T-cell (primary cell): ENCODE measurements around the gene TECTA. TPM values are rescaled to one million over a fixed set of nuclear protein-coding genes. Genes with fewer than 3 reads are reported as not detected.
A peak's percentile ranks its signal among the peaks of the same experiment; 100 is the strongest.

Source experiments
- ATAC-seq, 4 experiments: fragments of 200-7000 bp in 3 of 4; fragments of 150-1000 bp in 1 of 4; cut with Tn5 transposase; replicated peaks in 1 of 4; 1 replicate in 3 of 4; 2 replicates in 1 of 4; pipeline ENCODE4 v1.10.0; 2021; ENCODE audit warnings: moderate library complexity in 3 of 4, mild to moderate bottlenecking in 2 of 4, moderate number of reproducible peaks in 1 of 4
- CTCF ChIA-PET, 2 donors: fragments of 300-600 bp; sonication (Branson Sonifier 250); formaldehyde crosslinking; loops; one replicate each; lab custom pipeline; 2022; ENCODE audit warnings: antibody characterized with exemption in 2 of 2; lab: Charles Lee
- POLR2A ChIA-PET, 2 donors: fragments of 300-600 bp; sonication (Branson Sonifier 250); formaldehyde crosslinking; loops; one replicate each; lab custom pipeline; 2022; ENCODE audit warnings: antibody characterized with exemption in 2 of 2; lab: Charles Lee
- DNase-seq, 35 experiments: peaks; one replicate each; pipeline versions ENCODE4 v3.0.0 to v3.0.0-alpha.2; 2013 to 2023
- H3K27ac ChIP-seq: one replicate; pipeline ENCODE4 v1.5.1; 2013; ENCODE audit warnings: low read length
- H3K27me3 ChIP-seq, 2 experiments: replicated peaks in 1 of 2; 1 replicate in 1 of 2; 2 replicates in 1 of 2; pipeline versions ENCODE4 v1.6.1 to v1.7.0; 2013; ENCODE audit warnings: low read length in 1 of 2, mixed read lengths in 1 of 2; ENCODE audit not compliant: control insufficient read depth in 2 of 2, insufficient read depth in 2 of 2; ENCODE audit errors: extremely low read depth in 1 of 2
- H3K36me3 ChIP-seq, 2 donors: 1 replicate in 1 of 2; 2 replicates in 1 of 2; pipeline versions ENCODE4 v1.6.1 to v1.7.0; 2013; ENCODE audit warnings: low read length in 1 of 2; ENCODE audit not compliant: control insufficient read depth in 2 of 2, insufficient read depth in 1 of 2; ENCODE audit errors: extremely low read depth in 1 of 2
- H3K4me1 ChIP-seq, 2 experiments: 1 replicate in 1 of 2; 2 replicates in 1 of 2; pipeline versions ENCODE4 v1.6.1 to v1.7.0; 2013; ENCODE audit warnings: low read length in 2 of 2, mixed read lengths in 1 of 2; ENCODE audit not compliant: insufficient read depth in 2 of 2, control insufficient read depth in 1 of 2; ENCODE audit errors: extremely low read depth in 1 of 2
- H3K4me3 ChIP-seq, 2 donors: 1 replicate in 1 of 2; 2 replicates in 1 of 2; pipeline versions ENCODE4 v1.5.1 to v1.7.0; 2013; ENCODE audit warnings: mild to moderate bottlenecking in 2 of 2, low read length in 1 of 2, moderate library complexity in 1 of 2; ENCODE audit not compliant: control insufficient read depth in 1 of 2; ENCODE audit errors: extremely low read depth in 1 of 2
- H3K9me3 ChIP-seq: 2 replicates; pipeline ENCODE4 v1.7.0; 2013
- H3K27ac Mint-ChIP-seq, 2 donors: one replicate each; pipeline ENCODE4 v1.8.0; 2020 to 2021; ENCODE audit warnings: mild to moderate bottlenecking in 2 of 2, mixed read lengths in 2 of 2
- H3K27me3 Mint-ChIP-seq, 2 donors: one replicate each; pipeline ENCODE4 v1.8.0; 2021 to 2022; ENCODE audit warnings: mixed read lengths in 2 of 2
- H3K36me3 Mint-ChIP-seq: one replicate; pipeline ENCODE4 v1.8.0; 2021; ENCODE audit warnings: mixed read lengths
- H3K4me1 Mint-ChIP-seq, 3 donors: one replicate each; pipeline ENCODE4 v1.8.0; 2020 to 2022; ENCODE audit warnings: mixed read lengths in 3 of 3, mild to moderate bottlenecking in 1 of 3
- H3K4me3 Mint-ChIP-seq, 3 donors: one replicate each; pipeline ENCODE4 v1.8.0; 2020 to 2022; ENCODE audit warnings: mild to moderate bottlenecking in 3 of 3, mixed read lengths in 3 of 3, moderate library complexity in 3 of 3
- H3K9me3 Mint-ChIP-seq, 3 donors: one replicate each; pipeline ENCODE4 v1.8.0; 2020 to 2022; ENCODE audit warnings: mixed read lengths in 3 of 3
- WGBS: methylation state at CpG from one replicate; pipeline ENCODE4 v1.1.5; 2013; ENCODE audit warnings: missing lambda C conversion rate; ENCODE audit not compliant: insufficient coverage; 5-methylcytosine and 5-hydroxymethylcytosine counted together
- total RNA-seq, 35 experiments: library from RNA in 6 of 35; stranded (reverse) in 6 of 35; fragments of 120-200 nt in 1 of 35; gene quantifications; one replicate each; pipeline versions ENCODE4 v1.2.1 to v1.2.4 and lab custom pipeline; 2013 to 2026

The TECTA gene
- total RNA-seq, 5 donors from 2014 or later (not counting 1 experiment from before 2014, with no cell fraction given): 0.30 to 0.60 (median 0.50) TPM

DNA sequence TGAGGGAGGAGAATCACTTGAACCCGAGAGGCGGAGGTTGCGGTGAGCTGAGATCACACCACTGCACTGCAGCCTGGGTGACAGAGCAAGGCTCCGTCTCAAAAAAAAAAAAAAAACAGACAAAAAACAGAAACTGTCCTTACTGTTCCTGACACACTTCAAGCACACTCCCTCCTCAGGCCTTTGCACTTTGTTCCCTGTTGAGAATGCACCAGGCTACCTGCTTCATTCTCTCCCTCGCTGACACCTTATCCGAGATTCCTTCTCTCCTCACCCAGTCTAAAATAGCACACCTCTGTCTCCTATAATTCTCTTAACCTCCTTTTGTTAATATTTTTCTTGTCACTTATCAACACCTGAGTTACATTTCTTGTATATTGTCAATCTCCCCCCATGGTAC is 32.3 kb upstream of the TECTA start:
- Mint-ChIP-seq H3K36me3 (peaks cover 66% of the 10 kb centered on the region), H3K27me3 (no peaks in the 10 kb centered on the region), H3K4me3 (no peak overlapping the region), H3K4me1 (no peaks in the 10 kb centered on the region), H3K27ac (no peak overlapping the region), H3K9me3 (peaks cover 4% of the 10 kb centered on the region in 3 donors)
- Histone ChIP-seq H3K9me3 (no peaks in the 10 kb centered on the region), H3K4me1 (no peaks in the 10 kb centered on the region), H3K36me3 (peaks cover 3 to 23% of the 10 kb centered on the region in 2 donors), H3K4me3 (no peak overlapping the region), H3K27ac (no peak overlapping the region), H3K27me3 (no peaks in the 10 kb centered on the region)
- ATAC-seq (no peak), DNase-seq (no peak)
- POLR2A ChIA-PET: no interaction called here
- CTCF ChIA-PET: interaction anchor here in 1 of 2 donors (0.6 kb wide), 1 partner anchor 696 kb away, joined by 3 read pairs; no protein-coding TSS in a partner anchor
- WGBS: no CpG with 5 or more reads among the region's 6 CpGs

DNA sequence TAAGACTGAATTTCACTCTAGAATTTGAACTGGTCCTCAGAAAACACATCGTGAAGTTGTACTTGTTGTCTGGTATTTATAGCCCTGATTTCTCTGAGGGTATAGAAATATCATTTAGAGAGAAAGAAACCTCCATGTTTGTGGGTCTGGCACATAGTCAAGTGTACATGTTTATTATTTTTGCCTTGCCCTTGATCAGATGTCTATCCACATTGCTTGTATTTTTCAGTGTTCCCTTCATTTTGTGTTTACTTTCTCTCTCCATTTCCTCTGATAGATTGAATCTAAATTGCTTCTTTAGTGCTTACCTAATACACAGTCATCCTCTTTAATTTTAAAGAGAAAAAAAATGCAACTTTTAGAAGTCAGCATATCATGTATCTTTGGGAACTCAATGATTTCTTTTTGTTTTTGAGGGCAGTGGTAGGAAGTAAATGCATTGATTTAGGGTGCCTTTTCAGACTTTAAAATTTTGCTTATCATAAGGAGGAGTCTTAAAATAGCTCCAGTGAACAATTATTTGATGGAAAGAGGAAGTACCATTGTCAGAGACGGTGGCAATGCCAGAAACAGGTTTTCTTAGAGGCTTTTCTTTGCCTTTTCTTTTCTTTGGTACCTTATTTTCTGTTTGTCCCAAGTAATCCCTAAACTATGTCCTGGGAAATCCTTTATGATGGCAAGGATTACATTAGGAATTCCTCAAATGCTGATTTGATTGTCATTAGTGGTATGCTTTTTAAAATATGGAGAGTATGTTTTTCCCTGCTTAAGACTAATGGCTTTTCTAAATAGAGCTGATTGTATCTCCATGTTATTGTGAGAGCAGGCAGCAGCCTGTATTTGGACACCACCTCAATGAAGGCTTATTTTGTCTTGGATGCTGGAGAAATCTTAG is 29.8 kb upstream of the TECTA start:
- WGBS: 76% methylated on average over 2 of the region's 2 CpGs
- Histone ChIP-seq H3K36me3 (peaks cover 0 to 11% of the 10 kb centered on the region in 2 donors), H3K27ac (no peak overlapping the region), H3K4me1 (no peaks in the 10 kb centered on the region), H3K27me3 (no peaks in the 10 kb centered on the region), H3K4me3 (no peak overlapping the region), H3K9me3 (no peaks in the 10 kb centered on the region)
- no peak for ATAC-seq
- no peaks in the 10 kb centered on the region for H3K4me1 Mint-ChIP-seq
- peak overlapping the region in 1 of 2 donors; percentile 18 for H3K27ac Mint-ChIP-seq
- peaks cover 69% of the 10 kb centered on the region for H3K36me3 Mint-ChIP-seq
- no peak for DNase-seq
- H3K9me3 Mint-ChIP-seq: peaks cover 4% of the 10 kb centered on the region in 3 donors
- POLR2A ChIA-PET: no interaction called here
- CTCF ChIA-PET: no interaction called here
- H3K4me3 Mint-ChIP-seq: no peak overlapping the region
- no peaks in the 10 kb centered on the region for H3K27me3 Mint-ChIP-seq

DNA sequence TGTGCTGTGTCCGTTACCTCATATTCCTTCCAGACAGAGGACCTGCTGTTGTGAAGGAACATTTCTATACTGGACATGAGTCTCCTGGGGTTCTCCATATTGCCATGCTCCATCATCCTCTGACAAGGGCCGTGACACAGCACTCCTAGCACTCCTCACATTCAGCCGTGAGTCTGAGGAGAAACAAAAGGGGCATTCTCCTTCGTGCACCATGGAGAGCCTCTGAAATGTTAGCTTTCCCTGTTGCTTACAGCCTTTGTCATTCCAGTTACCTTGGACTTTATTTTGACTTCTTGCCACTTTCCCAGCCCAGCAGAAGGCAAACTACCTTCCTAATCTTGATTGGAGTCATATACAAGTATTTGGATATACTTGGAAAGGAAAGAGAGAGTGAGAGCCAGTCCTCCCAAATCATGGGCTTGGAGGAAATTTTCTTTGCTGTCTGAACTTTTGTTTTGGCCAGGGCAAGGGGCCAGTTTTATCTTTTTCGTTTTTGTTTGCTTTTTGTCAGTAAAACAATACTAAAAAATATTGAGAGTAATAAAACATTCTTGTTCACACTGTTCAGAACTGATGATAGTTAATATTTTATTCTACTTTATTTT is 29.1 kb upstream of the TECTA start:
- Mint-ChIP-seq H3K9me3 (peaks cover 4% of the 10 kb centered on the region in 3 donors), H3K27ac (no peak overlapping the region), H3K27me3 (no peaks in the 10 kb centered on the region), H3K4me3 (no peak overlapping the region), H3K4me1 (peaks cover 0 to under 1% (median 0%) of the 10 kb centered on the region in 3 donors), H3K36me3 (peaks cover 65% of the 10 kb centered on the region)
- Histone ChIP-seq H3K27me3 (no peaks in the 10 kb centered on the region), H3K4me3 (no peak overlapping the region), H3K36me3 (peaks cover 0 to 8% of the 10 kb centered on the region in 2 donors), H3K27ac (no peak overlapping the region), H3K4me1 (no peaks in the 10 kb centered on the region), H3K9me3 (no peaks in the 10 kb centered on the region)
- POLR2A ChIA-PET: no interaction called here
- DNase-seq (no peak), ATAC-seq (no peak)
- 100% methylated on average over 2 of the region's 5 CpGs for WGBS
- CTCF ChIA-PET: no interaction called here

DNA sequence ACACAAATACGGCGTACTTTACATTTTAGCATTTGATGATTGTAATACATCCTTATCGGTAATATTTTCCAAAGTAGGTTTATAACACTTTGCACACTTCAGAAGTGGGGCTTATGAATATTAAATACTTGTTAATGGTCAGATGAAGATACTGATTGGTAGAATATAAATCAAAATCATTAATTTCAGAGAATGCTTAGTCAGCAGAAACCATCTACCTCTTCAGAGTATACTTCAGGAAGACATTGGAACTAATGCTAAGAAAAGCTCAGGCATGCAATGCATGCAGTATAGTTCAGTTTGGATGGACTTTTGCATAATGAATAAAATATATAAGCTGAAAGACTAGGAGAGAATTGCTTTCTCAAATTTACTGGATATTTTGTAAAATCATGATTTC is 19.7 kb upstream of the TECTA start:
- no peak for ATAC-seq

DNA sequence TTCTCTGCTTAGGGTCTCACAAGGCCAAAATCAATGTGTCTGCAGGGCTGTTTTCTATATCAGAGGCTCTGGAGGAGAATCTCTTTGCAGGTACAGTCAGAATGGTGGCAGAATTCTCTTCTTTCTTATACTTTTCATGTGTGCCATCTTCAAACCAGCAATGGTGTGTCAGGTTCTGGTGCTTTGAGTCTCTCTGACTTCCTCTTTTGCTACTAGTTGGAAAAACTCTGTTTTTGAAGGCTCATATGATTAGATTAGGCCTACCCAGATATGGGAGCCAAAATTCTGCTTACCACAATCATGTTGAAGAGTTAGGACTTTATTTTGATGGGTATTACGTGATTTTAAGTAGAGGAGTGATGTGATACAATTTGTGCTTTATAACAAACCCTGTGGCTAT is 18.8 kb upstream of the TECTA start:
- H3K27me3 ChIP-seq: no peaks in the 10 kb centered on the region
- H3K4me1 Mint-ChIP-seq: peaks cover 13 to 24% (median 16%) of the 10 kb centered on the region in 3 donors
- ATAC-seq (no peak), DNase-seq (no peak)
- no CpG with 5 or more reads among the region's 1 CpG for whole genome bisulfite sequencing
- no peaks in the 10 kb centered on the region for H3K9me3 ChIP-seq
- no peak overlapping the region for H3K27ac Mint-ChIP-seq
- CTCF ChIA-PET: no interaction called here
- H3K36me3 Mint-ChIP-seq: peaks cover 57% of the 10 kb centered on the region
- no peak overlapping the region for H3K4me3 Mint-ChIP-seq
- H3K4me1 ChIP-seq: peaks cover 0 to 6% of the 10 kb centered on the region in 2 experiments
- H3K9me3 Mint-ChIP-seq: no peaks in the 10 kb centered on the region
- H3K36me3 ChIP-seq: peaks cover 8 to 9% of the 10 kb centered on the region in 2 donors
- POLR2A ChIA-PET: no interaction called here
- no peaks in the 10 kb centered on the region for H3K27me3 Mint-ChIP-seq
- no peak overlapping the region for H3K27ac ChIP-seq
- H3K4me3 ChIP-seq: no peak overlapping the region

More for the DNA sequence above, 19.7 kb upstream of the TECTA start:
- peaks cover 0 to 2% of the 10 kb centered on the region in 2 donors for H3K36me3 ChIP-seq
- CTCF ChIA-PET: no interaction called here
- Mint-ChIP-seq H3K4me1 (peaks cover 13 to 27% (median 16%) of the 10 kb centered on the region in 3 donors), H3K4me3 (no peak overlapping the region), H3K27me3 (no peaks in the 10 kb centered on the region), H3K27ac (no peak overlapping the region), H3K9me3 (no peaks in the 10 kb centered on the region), H3K36me3 (peaks cover 48% of the 10 kb centered on the region)
- POLR2A ChIA-PET: no interaction called here
- H3K9me3 ChIP-seq: no peaks in the 10 kb centered on the region
- H3K4me3 ChIP-seq: no peak overlapping the region
- peaks cover 0 to 6% of the 10 kb centered on the region in 2 experiments for H3K4me1 ChIP-seq
- H3K27ac ChIP-seq: no peak overlapping the region
- no CpG with 5 or more reads among the region's 3 CpGs for WGBS
- no peaks in the 10 kb centered on the region for H3K27me3 ChIP-seq
- no peak for DNase-seq

DNA sequence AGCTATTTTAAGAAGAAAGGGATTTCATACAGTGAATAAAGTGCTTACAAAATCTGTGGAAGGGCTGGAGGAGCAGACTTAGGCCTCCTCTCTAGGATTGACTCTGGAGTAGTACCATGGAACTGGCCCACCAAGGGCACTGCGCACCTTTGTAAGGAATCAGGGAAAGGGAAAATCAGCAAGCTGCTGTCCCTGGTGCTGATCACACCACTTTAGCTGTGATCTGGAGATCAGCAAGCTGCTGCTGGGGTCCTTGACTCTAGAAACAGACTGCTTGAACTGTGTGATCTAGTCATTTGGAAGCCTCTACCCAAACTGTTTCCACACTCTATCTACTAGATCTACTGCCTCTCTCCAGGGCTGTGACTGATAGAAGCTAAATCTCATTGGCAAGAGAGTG is 18.4 kb upstream of the TECTA start:
- ChIA-PET POLR2A (no interaction called here), CTCF (no interaction called here)
- Mint-ChIP-seq H3K4me3 (no peak overlapping the region), H3K9me3 (no peaks in the 10 kb centered on the region), H3K4me1 (peaks cover 13 to 23% (median 16%) of the 10 kb centered on the region in 3 donors), H3K36me3 (peaks cover 62% of the 10 kb centered on the region), H3K27ac (no peak overlapping the region), H3K27me3 (no peaks in the 10 kb centered on the region)
- Histone ChIP-seq H3K4me1 (peaks cover 0 to 6% of the 10 kb centered on the region in 2 experiments), H3K27me3 (no peaks in the 10 kb centered on the region), H3K36me3 (peaks cover 9 to 10% of the 10 kb centered on the region in 2 donors), H3K4me3 (no peak overlapping the region), H3K9me3 (no peaks in the 10 kb centered on the region), H3K27ac (no peak overlapping the region)
- DNase-seq (no peak), ATAC-seq (no peak)
- 100% methylated on average over 1 of the region's 1 CpG for whole genome bisulfite sequencing
